ENCODE data around the gene LMBR1L. TPM values are rescaled to one million over a fixed set of nuclear protein-coding genes. Genes with fewer than 3 reads are reported as not detected.

Gene LMBR1L
- total and polyA plus RNA-seq, 2 of the 13 experiments (the other 11 are each of a cell fraction or from before 2014, with no cell fraction given) = 12.2 to 65.9 TPM

GRCh38 chr12:49110464-49111155 is at the start of gene LMBR1L (continued):
- TF ChIP-seq SNAPC2 (CRISPR knock-in tag; IDR thresholded peaks at IDR 0.05) (no peak), ZNF580 (CRISPR knock-in tag; IDR thresholded peaks at IDR 0.05; ENCODE audit: borderline replicate concordance, low read depth) (peak; percentile 88; the same call in 1 of the 2 replicates), TSC22D2 (CRISPR knock-in tag; IDR thresholded peaks at IDR 0.05; ENCODE audit: borderline replicate concordance) (0 out of 2 replicates have a peak, but pooled peaks have one; percentile 29), ZNF598 (CRISPR knock-in tag; IDR thresholded peaks at IDR 0.05; ENCODE audit: borderline replicate concordance) (0 out of 2 replicates have a peak, but pooled peaks have one; percentile 43), RBM39 (IDR thresholded peaks at IDR 0.05; ENCODE audit: low read depth, low read length, poor library complexity, severe bottlenecking) (no peak), ZNF407 (CRISPR knock-in tag; IDR thresholded peaks at IDR 0.05; ENCODE audit: not compliant biosample characterization) (peak; percentile 56), ZNF552 (CRISPR knock-in tag; IDR thresholded peaks at IDR 0.05; ENCODE audit: borderline replicate concordance) (no peak), ZNF776 (CRISPR knock-in tag; IDR thresholded peaks at IDR 0.05) (no peak), MAFF (IDR thresholded peaks at IDR 0.05; ENCODE audit: low read depth, low read length) (no peak), ZNF609 (CRISPR knock-in tag; IDR thresholded peaks at IDR 0.05; ENCODE audit: borderline replicate concordance) (no peak), ZNF891 (CRISPR knock-in tag; IDR thresholded peaks at IDR 0.05) (peak; percentile 64; the same call in 1 of the 2 replicates), MLX (CRISPR knock-in tag; IDR thresholded peaks at IDR 0.05) (no peak), ARNT (IDR thresholded peaks at IDR 0.05) (no peak), RFXAP (CRISPR knock-in tag; IDR thresholded peaks at IDR 0.05; ENCODE audit: borderline replicate concordance) (no peak), ZSCAN25 (CRISPR knock-in tag; IDR thresholded peaks at IDR 0.05) (no peak)
